HG02852 (cell line): ENCODE results near the gene MYBPH.

Source experiments
- ATAC-seq: cut with Tn5 transposase; IDR thresholded peaks from one replicate; pipeline ENCODE4 v1.9.1; 2021; ENCODE audit warnings: mild to moderate bottlenecking, moderate library complexity; ENCODE audit not compliant: unreplicated experiment

MYBPH gene

GRCh38 chr1:203167913-203168200 is 7.8 kb downstream of the MYBPH start:
- no peak for ATAC-seq

GRCh38 chr1:203167026-203167912 is 8.4 kb downstream of the MYBPH start:
- no peak for ATAC-seq

DNA sequence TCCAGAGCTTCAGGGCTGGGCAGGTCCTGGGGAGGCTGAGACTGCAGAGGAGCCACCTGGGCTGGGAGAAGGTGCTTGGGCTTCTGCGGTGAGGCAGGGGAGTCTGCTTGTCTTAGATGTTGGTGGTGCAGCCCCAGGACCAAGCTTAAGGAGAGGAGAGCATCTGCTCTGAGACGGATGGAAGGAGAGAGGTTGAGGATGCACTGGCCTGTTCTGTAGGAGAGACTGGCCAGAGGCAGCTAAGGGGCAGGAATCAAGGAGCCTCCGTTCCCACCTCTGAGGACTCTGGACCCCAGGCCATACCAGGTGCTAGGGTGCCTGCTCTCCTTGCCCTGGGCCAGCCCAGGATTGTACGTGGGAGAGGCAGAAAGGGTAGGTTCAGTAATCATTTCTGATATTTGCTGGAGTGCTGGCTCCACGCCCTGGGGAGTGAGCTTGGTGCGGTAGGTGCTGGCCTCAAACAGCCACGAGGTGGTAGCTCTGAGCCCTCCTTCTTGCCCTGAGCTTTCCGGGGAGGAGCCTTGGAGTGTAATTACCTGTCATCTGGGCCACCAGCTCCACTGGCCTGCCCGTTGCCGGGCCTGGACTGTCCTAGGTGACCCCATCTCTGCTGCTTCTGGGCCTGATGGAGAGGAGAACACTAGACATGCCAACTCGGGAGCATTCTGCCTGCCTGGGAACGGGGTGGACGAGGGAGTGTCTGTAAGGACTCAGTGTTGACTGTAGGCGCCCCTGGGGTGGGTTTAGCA is 9.3 kb downstream of the MYBPH start:
- no peak for ATAC-seq

DNA sequence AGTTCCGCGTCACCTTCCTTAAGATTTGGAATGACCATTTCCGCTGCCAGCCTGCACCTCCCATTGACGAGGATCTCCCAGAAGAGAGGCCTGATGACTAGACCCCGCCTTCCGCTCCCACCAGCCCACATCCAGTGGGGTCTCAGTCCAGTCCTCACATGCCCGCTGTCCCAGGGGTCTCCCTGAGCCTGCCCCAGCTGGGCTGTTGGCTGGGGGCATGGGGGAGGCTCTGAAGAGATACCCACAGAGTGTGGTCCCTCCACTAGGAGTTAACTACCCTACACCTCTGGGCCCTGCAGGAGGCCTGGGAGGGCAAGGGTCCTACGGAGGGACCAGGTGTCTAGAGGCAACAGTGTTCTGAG is 9.8 kb downstream of the MYBPH start:
- no peak for ATAC-seq

DNA sequence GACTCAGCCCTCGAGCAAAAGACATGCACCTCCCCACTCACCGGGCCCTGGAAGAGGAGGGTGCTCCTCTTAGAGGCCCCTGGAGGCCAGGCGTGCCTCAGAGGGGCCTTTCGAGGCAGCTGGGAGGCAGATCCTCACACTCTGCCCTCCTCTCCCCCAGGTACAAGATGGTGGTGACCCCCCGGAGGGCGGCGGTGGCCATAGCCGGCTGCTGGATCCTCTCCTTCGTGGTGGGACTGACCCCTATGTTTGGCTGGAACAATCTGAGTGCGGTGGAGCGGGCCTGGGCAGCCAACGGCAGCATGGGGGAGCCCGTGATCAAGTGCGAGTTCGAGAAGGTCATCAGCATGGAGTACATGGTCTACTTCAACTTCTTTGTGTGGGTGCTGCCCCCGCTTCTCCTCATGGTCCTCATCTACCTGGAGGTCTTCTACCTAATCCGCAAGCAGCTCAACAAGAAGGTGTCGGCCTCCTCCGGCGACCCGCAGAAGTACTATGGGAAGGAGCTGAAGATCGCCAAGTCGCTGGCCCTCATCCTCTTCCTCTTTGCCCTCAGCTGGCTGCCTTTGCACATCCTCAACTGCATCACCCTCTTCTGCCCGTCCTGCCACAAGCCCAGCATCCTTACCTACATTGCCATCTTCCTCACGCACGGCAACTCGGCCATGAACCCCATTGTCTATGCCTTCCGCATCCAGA is 10.4 kb downstream of the MYBPH start:
- ATAC-seq = no peak

- ATAC-seq = no peak
Observed at GRCh38 chr1:203163891-203164635, 11.6 kb downstream of the MYBPH start.

- ATAC-seq = no peak
Observed at GRCh38 chr1:203162403-203162802, 13.2 kb downstream of the MYBPH start.

GRCh38 chr1:203161703-203162102 is 13.9 kb downstream of the MYBPH start:
- ATAC-seq = no peak

- no peak for ATAC-seq
Observed at GRCh38 chr1:203161175-203161574, 14.5 kb downstream of the MYBPH start.

- no peak for ATAC-seq
Observed at GRCh38 chr1:203159844-203160243, 15.8 kb downstream of the MYBPH start.

DNA sequence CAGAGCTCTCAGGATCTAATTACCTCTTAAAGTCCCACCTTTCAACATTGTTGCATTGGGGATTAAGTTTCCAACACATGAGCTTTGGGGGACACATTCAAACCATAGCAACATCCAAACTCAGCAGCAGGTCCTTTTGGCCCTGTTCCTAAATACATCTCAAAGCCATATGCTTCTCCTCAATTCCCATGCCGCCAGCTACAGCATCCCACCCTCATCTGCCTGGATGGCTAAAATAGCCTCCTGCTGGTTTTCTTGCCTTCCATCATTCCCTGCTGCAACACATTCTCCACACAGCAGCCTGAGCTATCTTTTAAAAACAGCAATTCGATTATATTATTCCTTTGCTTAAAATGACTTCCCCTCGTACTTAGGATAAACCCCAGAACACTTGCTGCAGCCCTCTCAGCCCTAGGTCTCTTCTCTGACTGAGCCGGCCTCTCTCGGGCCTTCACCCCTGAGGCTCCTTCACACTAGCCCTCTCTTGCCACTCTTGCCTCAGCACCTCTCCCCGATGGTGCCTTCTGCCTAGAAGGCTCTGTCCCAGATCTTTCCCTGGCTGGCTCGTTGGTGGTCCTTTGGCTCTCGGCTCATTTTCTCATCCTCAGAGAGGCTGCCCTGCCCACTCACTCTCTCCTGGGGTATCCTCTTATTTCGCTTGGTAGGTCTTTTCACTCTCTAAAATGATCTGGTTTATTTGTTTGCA is 16.5 kb downstream of the MYBPH start:
- no peak for ATAC-seq

DNA sequence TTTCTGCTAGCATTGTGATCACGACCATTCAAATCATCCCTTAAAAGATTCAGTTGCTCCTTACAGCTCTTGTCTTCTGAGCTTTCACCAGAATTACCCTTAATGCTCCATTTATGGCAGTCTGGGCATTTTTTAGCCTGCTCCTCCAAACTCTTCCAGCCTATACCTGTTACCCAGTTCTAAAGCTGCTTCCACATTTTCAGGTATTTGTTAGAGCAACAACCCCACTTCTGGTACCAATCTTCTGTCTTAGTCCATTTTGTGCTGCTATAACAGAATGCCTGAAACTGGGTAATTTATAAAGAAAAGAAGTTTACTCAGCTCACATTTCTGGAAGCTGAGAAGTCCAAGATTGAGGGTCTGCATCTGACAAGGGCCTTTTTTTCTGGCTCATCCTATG is 17.2 kb downstream of the MYBPH start:
- ATAC-seq = no peak

GRCh38 chr1:203156280-203156679 is 19.3 kb downstream of the MYBPH start:
- no peak for ATAC-seq

- no peak for ATAC-seq
Observed at GRCh38 chr1:203153989-203154821, 21.4 kb downstream of the MYBPH start.

- ATAC-seq = no peak
Observed at GRCh38 chr1:203153051-203153988, 22.3 kb downstream of the MYBPH start.

- ATAC-seq = no peak
Observed at GRCh38 chr1:203152158-203153034, 23.2 kb downstream of the MYBPH start.

DNA sequence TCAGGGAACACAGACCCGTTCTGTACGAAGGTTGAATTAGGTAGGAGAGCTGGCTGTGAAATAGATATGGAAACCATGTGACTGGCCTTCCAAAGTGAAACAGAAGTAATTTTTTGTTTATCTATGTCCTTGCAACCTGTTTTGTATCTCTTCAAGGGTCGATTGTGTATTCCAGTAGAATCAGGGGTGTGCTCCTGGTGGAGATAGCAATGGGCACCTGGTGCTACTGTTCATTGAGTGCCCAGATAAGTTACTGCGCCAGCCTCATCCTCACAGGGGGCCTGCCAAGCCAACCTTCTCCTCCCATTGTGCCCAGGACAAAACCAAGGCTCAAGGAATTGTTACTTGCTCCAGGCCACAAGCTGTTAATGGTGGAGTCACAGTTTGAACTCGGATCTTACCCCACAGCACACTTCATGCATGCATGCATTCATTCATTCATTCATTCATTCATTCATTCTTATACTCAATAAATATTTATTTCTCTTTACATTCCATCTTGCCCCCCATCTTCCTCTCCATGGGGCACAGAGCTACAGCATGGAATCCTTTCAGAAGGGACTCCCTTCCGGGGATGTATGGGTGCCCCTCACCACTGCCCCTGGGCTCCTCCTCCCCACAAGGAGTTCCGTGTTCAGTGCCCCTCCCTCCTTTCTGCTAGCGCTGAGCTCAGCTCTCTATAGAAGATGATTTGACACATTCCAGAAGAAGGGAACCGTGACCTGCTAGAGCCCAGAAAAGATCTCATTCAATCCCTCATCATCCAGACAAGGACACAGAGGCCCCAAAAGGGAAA is 24.1 kb downstream of the MYBPH start:
- ATAC-seq = no peak
